ENCODE measurements around the gene ANKRD44. TPM values are rescaled to one million over a fixed set of nuclear protein-coding genes. Genes with fewer than 3 reads are reported as not detected.

Gene ANKRD44
- total RNA-seq, 1 experiment from 2014 or later: 7.8 TPM

DNA sequence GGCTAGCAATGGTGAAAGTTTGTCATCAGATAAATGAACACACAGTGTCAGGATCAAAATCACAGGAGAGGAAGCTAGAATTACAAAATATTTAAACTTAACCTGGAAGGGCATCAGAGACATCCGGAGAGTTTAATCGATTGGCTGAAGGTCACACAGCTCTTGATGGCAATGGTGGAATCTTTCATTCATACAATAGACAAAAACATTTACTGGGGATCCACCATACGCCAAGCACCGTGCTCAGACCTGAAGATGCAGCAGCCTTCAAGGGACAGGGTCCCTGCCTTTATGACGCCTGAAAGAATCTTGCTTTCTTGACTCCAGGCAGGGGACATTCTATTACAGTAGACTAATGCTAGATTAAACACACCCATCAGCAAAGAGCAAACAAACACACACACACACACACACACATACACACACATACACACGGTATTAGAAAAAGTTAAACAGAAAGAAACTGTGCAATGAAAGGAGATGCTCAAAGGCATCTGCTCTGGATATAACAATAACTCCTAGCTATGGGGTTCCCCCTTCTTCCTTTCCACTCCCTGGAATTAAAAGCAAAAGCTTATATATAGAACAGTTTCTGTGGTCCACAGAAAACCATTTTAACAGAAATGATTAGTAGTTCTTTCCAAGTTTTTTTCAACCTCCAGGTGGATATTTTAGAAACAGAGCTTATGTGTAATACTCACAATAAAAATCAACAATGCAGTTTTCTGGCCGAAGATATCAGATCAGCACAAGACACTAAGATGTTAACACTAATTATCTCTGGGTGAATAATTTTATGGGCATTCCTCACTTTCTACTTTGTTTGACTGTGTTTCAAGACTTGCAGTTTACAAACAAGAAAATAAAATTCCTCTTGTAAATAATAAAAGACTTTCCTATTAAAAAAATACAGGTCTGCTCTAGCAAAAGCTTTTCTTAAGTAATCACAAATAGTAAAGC is 151.7 kb downstream of the ANKRD44 start:
- POLR2A ChIA-PET: interaction anchor here (0.6 kb wide), 1 partner anchor 148 kb away, joined by 6 read pairs; no protein-coding TSS in a partner anchor
- in situ Hi-C loops (cut with HindIII; ENCODE audit: low pct_unique_long_range_greater_than_20kb, low sequenced_read_pairs) (no loop called here), intact Hi-C loops (cut with micrococcal nuclease; ENCODE audit: unreplicated experiment) (no loop called here)
- BruUV-seq (replicated peaks): no TSS peak
- H3K27me3 ChIP-seq (ENCODE audit: control insufficient read depth, insufficient read depth, low read length): no peaks in the 10 kb centered on the region
- CTCF ChIA-PET: interaction anchor here (1.0 kb wide), 1 partner anchor 142 kb away, joined by 3 read pairs; no protein-coding TSS in a partner anchor
- peaks cover 30% of the 10 kb centered on the region for H3K4me1 ChIP-seq (ENCODE audit: control insufficient read depth, insufficient read depth, low read length)
- ATAC-seq: peak; percentile 59; the same call in 1 of the 2 replicates
- H3K4me3 ChIP-seq (ENCODE audit: low read depth in 2 of 2, low read length in 2 of 2): 0 out of 4 replicates have a peak overlapping the region, but pooled peaks of 1 of the 2 experiments have one; percentile 5
- H3K36me3 ChIP-seq (ENCODE audit: control insufficient read depth, insufficient read depth, low read length): no peaks in the 10 kb centered on the region
- peak overlapping the region; percentile 54 for H3K27ac ChIP-seq (ENCODE audit: low read length)
- peaks cover 9% of the 10 kb centered on the region; the same call in 1 of the 2 replicates for H3K9me3 ChIP-seq (ENCODE audit: control insufficient read depth, insufficient read depth, low read depth, low read length)
- peak; percentile 65 for DNase-seq (ENCODE audit: low read depth, low spot score)
- TF ChIP-seq TCF7L2 (IDR thresholded peaks at IDR 0.05; ENCODE audit: low read depth, low read length): peak; percentile 79
- TF ChIP-seq SIN3A (IDR thresholded peaks at IDR 0.05; ENCODE audit: borderline replicate concordance, insufficient read depth, low read depth, low read length): no peak
- TF ChIP-seq, protein P1, sequence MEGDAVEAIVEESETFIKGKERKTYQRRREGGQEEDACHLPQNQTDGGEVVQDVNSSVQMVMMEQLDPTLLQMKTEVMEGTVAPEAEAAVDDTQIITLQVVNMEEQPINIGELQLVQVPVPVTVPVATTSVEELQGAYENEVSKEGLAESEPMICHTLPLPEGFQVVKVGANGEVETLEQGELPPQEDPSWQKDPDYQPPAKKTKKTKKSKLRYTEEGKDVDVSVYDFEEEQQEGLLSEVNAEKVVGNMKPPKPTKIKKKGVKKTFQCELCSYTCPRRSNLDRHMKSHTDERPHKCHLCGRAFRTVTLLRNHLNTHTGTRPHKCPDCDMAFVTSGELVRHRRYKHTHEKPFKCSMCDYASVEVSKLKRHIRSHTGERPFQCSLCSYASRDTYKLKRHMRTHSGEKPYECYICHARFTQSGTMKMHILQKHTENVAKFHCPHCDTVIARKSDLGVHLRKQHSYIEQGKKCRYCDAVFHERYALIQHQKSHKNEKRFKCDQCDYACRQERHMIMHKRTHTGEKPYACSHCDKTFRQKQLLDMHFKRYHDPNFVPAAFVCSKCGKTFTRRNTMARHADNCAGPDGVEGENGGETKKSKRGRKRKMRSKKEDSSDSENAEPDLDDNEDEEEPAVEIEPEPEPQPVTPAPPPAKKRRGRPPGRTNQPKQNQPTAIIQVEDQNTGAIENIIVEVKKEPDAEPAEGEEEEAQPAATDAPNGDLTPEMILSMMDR (IDR thresholded peaks at IDR 0.05): no peak

DNA sequence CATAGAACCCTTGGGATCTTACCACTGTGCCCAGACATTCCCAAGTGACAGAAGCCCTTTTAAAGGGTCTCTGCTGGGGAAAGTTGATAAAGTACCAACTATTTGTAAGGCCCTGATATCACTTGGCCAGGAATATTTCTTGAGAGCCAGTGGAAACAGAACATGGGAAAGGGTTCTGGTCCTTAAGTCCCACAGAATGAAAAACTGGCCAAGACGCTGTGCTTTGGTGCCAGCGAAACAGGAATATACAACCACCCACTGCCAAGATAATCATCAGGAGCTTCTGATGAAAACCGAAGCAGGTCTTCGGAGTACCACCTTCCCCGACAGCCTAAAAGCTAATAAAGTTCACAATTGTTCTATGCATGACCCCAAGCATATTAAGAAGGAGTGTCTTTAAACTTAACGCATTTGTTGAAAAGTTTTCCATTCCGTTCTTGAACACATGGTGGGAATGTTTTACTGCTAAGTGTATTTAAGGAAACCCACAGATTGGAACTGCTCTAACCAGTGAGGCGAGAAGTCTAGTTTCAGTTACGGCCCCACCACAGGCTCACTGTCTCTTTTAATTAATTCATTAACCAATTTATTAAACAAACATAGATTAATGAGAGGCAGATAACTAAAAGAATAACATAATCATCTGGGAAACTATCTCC is 152.6 kb downstream of the ANKRD44 start:
- peak overlapping the region; percentile 54 for H3K27ac ChIP-seq (ENCODE audit: low read length)
- ChIA-PET CTCF (no interaction called here), POLR2A (no interaction called here)
- no peak for DNase-seq (ENCODE audit: low read depth, low spot score)
- ATAC-seq: no peak
- 0 out of 4 replicates have a peak overlapping the region, but pooled peaks of 1 of the 2 experiments have one; percentile 5 for H3K4me3 ChIP-seq (ENCODE audit: low read depth in 2 of 2, low read length in 2 of 2)
- no TSS peak for BruUV-seq (replicated peaks)
- H3K9me3 ChIP-seq (ENCODE audit: control insufficient read depth, insufficient read depth, low read depth, low read length): peaks cover 9% of the 10 kb centered on the region; the same call in 1 of the 2 replicates
- intact Hi-C loops (cut with micrococcal nuclease; ENCODE audit: unreplicated experiment) (no loop called here), in situ Hi-C loops (cut with HindIII; ENCODE audit: low pct_unique_long_range_greater_than_20kb, low sequenced_read_pairs) (no loop called here)
- TF ChIP-seq, protein P2, sequence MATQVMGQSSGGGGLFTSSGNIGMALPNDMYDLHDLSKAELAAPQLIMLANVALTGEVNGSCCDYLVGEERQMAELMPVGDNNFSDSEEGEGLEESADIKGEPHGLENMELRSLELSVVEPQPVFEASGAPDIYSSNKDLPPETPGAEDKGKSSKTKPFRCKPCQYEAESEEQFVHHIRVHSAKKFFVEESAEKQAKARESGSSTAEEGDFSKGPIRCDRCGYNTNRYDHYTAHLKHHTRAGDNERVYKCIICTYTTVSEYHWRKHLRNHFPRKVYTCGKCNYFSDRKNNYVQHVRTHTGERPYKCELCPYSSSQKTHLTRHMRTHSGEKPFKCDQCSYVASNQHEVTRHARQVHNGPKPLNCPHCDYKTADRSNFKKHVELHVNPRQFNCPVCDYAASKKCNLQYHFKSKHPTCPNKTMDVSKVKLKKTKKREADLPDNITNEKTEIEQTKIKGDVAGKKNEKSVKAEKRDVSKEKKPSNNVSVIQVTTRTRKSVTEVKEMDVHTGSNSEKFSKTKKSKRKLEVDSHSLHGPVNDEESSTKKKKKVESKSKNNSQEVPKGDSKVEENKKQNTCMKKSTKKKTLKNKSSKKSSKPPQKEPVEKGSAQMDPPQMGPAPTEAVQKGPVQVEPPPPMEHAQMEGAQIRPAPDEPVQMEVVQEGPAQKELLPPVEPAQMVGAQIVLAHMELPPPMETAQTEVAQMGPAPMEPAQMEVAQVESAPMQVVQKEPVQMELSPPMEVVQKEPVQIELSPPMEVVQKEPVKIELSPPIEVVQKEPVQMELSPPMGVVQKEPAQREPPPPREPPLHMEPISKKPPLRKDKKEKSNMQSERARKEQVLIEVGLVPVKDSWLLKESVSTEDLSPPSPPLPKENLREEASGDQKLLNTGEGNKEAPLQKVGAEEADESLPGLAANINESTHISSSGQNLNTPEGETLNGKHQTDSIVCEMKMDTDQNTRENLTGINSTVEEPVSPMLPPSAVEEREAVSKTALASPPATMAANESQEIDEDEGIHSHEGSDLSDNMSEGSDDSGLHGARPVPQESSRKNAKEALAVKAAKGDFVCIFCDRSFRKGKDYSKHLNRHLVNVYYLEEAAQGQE (IDR thresholded peaks at IDR 0.05; ENCODE audit: insufficient read depth in 1 of 2, low read depth in 2 of 2, low read length in 1 of 2): no peak
- no peak for TF ChIP-seq SIN3A (IDR thresholded peaks at IDR 0.05; ENCODE audit: borderline replicate concordance, insufficient read depth, low read depth, low read length)
- TF ChIP-seq POLR2AphosphoS5 (IDR thresholded peaks at IDR 0.05; ENCODE audit: low read depth, low read length): no peak
- TF ChIP-seq, protein P1 (IDR thresholded peaks at IDR 0.05): no peak
- no peak for TF ChIP-seq TCF7L2 (IDR thresholded peaks at IDR 0.05; ENCODE audit: low read depth, low read length)
- peaks cover 30% of the 10 kb centered on the region for H3K4me1 ChIP-seq (ENCODE audit: control insufficient read depth, insufficient read depth, low read length)
- H3K27me3 ChIP-seq (ENCODE audit: control insufficient read depth, insufficient read depth, low read length): no peaks in the 10 kb centered on the region
- H3K36me3 ChIP-seq (ENCODE audit: control insufficient read depth, insufficient read depth, low read length): no peaks in the 10 kb centered on the region
